Left lung (tissue), 10 donors: Measurements from ENCODE around the gene AMPD3. TPM values are rescaled to one million over a fixed set of nuclear protein-coding genes. Genes with fewer than 3 reads are reported as not detected.
"Not testable (repeated sequence)": the region's sequence is repeated elsewhere in the genome, so short reads cannot be mapped to it uniquely, and the experiment has no call there.

Experiments
- ATAC-seq: fragments of 200-7000 bp; cut with Tn5 transposase; one replicate; pipeline ENCODE4 v1.9.1; 2020; ENCODE audit warnings: moderate library complexity
- DNase-seq, 4 donors: peaks; one replicate each; pipeline ENCODE4 v3.0.0-alpha.2; 2013 to 2020
- H3K27ac ChIP-seq, 2 donors: fragments of 200-600 bp; sonication (generic) in 1 of 2; one replicate each; pipeline versions ENCODE4 v1.5.0 to v1.8.0; 2020 to 2021
- H3K27me3 ChIP-seq, 2 donors: fragments of 200-600 bp; sonication (generic) in 1 of 2; one replicate each; pipeline versions ENCODE4 v1.5.0 to v1.8.0; 2020 to 2021
- H3K36me3 ChIP-seq, 2 donors: fragments of 200-600 bp; sonication (generic) in 1 of 2; one replicate each; pipeline versions ENCODE4 v1.5.0 to v1.8.0; 2020 to 2021
- H3K4me1 ChIP-seq, 2 donors: fragments of 200-600 bp; one replicate each; pipeline ENCODE4 v1.8.0; 2021
- H3K4me3 ChIP-seq, 2 donors: fragments of 200-600 bp; sonication (generic) in 1 of 2; one replicate each; pipeline versions ENCODE4 v1.5.0 to v1.8.0; 2020 to 2021; ENCODE audit warnings: mild to moderate bottlenecking in 1 of 2
- H3K9me3 ChIP-seq, 2 donors: fragments of 200-600 bp; sonication (generic) in 1 of 2; one replicate each; pipeline versions ENCODE4 v1.5.0 to v1.8.0; 2020 to 2021
- intact Hi-C, 2 donors: fragments of 100-400 bp; cut with DNase I; formaldehyde crosslinking; loops; one replicate each; pipeline versions ENCODE4 v1.11.2 to v1.14.2; 2022
- polyA plus RNA-seq, 6 donors: library from polyadenylated mRNA; unstranded; fragments of 120-200 nt; gene quantifications; one replicate each; pipeline ENCODE4 v1.2.1, GENCODE V29; 2013; ENCODE audit not compliant: insufficient read length in 6 of 6
- total RNA-seq, 2 donors: library from RNA; stranded (reverse); fragmentation: NEBNext Ultra II Directional; extraction: Animal tissue kit (Norgen Biotek cat#: 25700); gene quantifications; one replicate each; pipeline ENCODE4 v1.2.1, GENCODE V29; 2021
- TF ChIP-seq, protein P1 (sequence below), 2 donors: fragments of 200-600 bp; sonication (generic) in 1 of 2; IDR thresholded peaks; one replicate each; pipeline versions ENCODE4 v1.5.0 to v1.8.0; 2021; ENCODE audit warnings: antibody characterized with exemption in 2 of 2
- donor health status: DM: no; HTN: yes; CAD: no.
- donor health status: DM: no; HTN: no; CAD: no.

AMPD3 gene
- total and polyA plus RNA-seq, 8 donors, result 6.6 to 28.8 (median 8.1) TPM

DNA sequence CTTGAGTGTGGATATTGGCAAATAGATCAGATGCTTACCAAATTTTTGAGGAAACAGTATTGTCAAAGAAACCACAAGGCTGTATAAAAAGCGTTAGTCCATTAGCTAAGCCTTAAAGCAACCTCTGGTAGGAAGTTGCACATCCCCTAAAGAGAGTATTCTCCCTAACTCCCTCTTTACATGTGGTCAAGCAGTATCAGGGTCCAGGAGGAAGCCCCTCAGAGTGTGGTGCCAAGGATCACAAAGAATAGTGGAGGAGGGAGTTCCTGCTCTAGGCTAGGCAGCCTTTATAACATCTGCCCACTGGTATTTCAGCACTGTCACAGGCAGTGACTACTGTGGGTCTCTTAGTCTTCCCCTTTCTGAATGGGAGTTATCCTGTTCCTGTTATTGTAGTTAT, 18.8 kb upstream of the AMPD3 start:
- Histone ChIP-seq H3K4me3 (no peak overlapping the region), H3K27me3 (no peaks in the 10 kb centered on the region), H3K9me3 (no peaks in the 10 kb centered on the region), H3K36me3 (no peaks in the 10 kb centered on the region), H3K27ac (peak overlapping the region in 1 of 2 donors; percentile 75), H3K4me1 (peaks cover 0 to 19% of the 10 kb centered on the region in 2 donors)
- ATAC-seq (peak; percentile 65), DNase-seq (no peak)
- intact Hi-C loops, result no loop called here
- TF ChIP-seq, protein P1, sequence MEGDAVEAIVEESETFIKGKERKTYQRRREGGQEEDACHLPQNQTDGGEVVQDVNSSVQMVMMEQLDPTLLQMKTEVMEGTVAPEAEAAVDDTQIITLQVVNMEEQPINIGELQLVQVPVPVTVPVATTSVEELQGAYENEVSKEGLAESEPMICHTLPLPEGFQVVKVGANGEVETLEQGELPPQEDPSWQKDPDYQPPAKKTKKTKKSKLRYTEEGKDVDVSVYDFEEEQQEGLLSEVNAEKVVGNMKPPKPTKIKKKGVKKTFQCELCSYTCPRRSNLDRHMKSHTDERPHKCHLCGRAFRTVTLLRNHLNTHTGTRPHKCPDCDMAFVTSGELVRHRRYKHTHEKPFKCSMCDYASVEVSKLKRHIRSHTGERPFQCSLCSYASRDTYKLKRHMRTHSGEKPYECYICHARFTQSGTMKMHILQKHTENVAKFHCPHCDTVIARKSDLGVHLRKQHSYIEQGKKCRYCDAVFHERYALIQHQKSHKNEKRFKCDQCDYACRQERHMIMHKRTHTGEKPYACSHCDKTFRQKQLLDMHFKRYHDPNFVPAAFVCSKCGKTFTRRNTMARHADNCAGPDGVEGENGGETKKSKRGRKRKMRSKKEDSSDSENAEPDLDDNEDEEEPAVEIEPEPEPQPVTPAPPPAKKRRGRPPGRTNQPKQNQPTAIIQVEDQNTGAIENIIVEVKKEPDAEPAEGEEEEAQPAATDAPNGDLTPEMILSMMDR (IDR thresholded peaks at IDR 0.05), result no peak

DNA sequence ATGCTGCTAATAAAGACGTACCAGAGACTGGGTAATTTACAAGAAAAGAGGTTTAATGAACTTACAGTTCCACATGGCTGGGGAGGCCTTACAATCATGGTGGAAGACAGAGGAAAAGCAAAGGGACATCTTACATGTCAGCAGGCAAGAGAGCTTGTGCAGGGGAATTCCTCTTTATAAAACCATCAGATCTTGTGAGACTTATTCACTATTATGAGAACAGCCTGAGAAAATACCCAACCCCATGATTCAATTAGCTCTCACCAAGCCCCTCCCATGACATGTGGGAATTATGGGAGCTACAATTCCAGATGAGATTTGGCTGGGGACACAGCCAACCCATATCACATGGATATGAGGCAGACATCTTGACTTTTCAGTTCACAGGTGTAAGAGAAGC, 18.4 kb upstream of the AMPD3 start:
- intact Hi-C loops, H3K27me3 ChIP-seq, H3K9me3 ChIP-seq, DNase-seq, H3K36me3 ChIP-seq, H3K4me3 ChIP-seq, ATAC-seq: not testable (repeated sequence)
- peak overlapping the region in 1 of 2 donors; percentile 75 for H3K27ac ChIP-seq
- H3K4me1 ChIP-seq, result peaks cover 0 to 19% of the 10 kb centered on the region in 2 donors

DNA sequence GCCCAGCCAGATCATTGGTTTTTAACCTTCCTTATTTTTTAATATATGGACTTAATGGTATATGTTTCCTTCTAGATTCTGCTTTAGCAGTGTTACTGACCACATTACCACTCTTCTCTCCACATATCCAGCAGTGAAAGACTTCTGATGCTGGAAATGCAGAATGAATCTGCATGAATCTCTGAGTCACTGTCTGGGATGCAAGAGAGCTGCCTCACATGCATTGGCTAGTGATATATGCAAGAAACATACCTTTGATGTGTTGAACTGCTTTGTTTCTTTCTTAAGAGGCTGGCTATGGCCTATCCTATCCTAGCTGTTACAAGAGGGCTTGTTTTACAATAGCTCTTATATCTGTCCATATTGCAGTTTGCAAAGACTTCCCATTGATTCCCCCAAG, 16.6 kb upstream of the AMPD3 start:
- Histone ChIP-seq H3K4me3 (no peak overlapping the region), H3K9me3 (no peaks in the 10 kb centered on the region), H3K27me3 (no peaks in the 10 kb centered on the region), H3K27ac (no peak overlapping the region), H3K4me1 (peaks cover 0 to 23% of the 10 kb centered on the region in 2 donors), H3K36me3 (no peaks in the 10 kb centered on the region)
- TF ChIP-seq, protein P1 (IDR thresholded peaks at IDR 0.05), result no peak
- DNase-seq (no peak), ATAC-seq (no peak)
- intact Hi-C loops, result no loop called here

DNA sequence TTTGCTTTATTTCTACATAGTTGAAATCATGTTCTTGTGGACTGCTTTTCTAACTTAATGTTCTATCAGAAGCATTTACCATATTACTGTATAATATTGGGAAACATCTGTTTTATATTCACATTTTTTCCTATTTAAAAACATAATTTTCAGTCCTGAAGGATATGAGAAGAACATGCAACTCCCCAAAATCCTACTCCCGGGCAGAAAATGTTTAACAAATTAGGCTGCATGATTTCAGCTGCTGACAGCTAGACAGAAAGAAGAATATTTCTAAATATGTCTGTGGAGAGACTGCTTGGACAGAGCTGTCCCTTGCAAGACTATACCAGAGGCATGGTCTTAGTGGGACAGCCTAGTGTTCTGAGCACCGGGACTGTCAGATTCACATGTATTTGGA, 15.7 kb upstream of the AMPD3 start:
- intact Hi-C loops, result no loop called here
- H3K9me3 ChIP-seq, result no peaks in the 10 kb centered on the region
- H3K36me3 ChIP-seq, result no peaks in the 10 kb centered on the region
- peaks cover 0 to 23% of the 10 kb centered on the region in 2 donors for H3K4me1 ChIP-seq
- H3K27ac ChIP-seq, result no peak overlapping the region
- no peaks in the 10 kb centered on the region for H3K27me3 ChIP-seq
- H3K4me3 ChIP-seq, result no peak overlapping the region
- no peak for ATAC-seq
- TF ChIP-seq, protein P1 (IDR thresholded peaks at IDR 0.05), result no peak
- no peak for DNase-seq

DNA sequence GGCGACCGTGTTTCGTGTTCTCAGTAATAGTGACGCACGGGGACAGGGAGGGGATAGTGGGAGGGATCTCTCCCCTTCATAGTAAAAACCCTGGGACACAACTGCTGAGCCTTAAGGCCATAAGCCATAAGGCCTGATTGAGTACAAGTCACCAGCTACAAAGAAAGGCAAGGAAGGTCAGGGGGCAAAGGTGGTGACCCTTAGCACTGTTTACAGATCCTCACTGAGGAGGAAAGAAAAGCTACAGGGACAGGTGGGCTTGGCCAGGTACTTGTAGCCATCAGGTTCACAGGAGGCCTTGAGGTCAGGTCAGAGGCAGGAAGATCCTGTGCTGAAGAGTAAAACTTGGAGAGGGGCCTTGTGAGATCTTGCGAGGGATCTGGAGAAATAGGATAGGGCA, 15.1 kb upstream of the AMPD3 start:
- no peak for ATAC-seq
- Histone ChIP-seq H3K4me3 (no peak overlapping the region), H3K36me3 (no peaks in the 10 kb centered on the region), H3K9me3 (no peaks in the 10 kb centered on the region), H3K27me3 (no peaks in the 10 kb centered on the region), H3K4me1 (peaks cover 0 to 23% of the 10 kb centered on the region in 2 donors), H3K27ac (no peak overlapping the region)
- no peak for DNase-seq
- TF ChIP-seq, protein P1 (IDR thresholded peaks at IDR 0.05), result no peak
- intact Hi-C loops, result no loop called here

DNA sequence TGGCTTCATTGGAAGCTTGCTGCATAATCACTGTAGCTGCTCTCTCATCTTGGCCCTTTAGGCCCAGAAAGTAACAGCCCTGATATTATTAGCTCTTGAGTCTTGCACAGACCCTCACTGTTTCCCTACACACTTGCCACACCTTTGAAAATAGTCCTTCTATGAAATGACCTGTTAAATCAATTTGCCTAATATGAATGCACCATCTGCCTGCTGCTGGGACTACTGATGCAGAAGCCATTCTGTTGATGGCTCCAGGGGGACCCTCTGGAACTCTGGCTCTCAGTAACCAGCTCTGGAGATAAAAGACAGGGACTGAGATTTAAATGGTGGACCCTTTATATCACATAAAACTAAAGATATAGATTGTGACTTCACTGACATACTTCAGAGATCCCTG, 14.7 kb upstream of the AMPD3 start:
- Histone ChIP-seq H3K27me3 (no peaks in the 10 kb centered on the region), H3K27ac (no peak overlapping the region), H3K9me3 (no peaks in the 10 kb centered on the region), H3K4me3 (no peak overlapping the region), H3K4me1 (peaks cover 0 to 21% of the 10 kb centered on the region in 2 donors), H3K36me3 (no peaks in the 10 kb centered on the region)
- intact Hi-C loops, result no loop called here
- ATAC-seq, result no peak
- TF ChIP-seq, protein P1 (IDR thresholded peaks at IDR 0.05), result no peak
- no peak for DNase-seq
